WTC11 (cell line): ENCODE measurements around the gene PIK3CB. TPM values are rescaled to one million over a fixed set of nuclear protein-coding genes. Genes with fewer than 3 reads are reported as not detected.

Experiments used
- ATAC-seq: fragments of 200-7000 bp; cut with Tn5 transposase; 2 replicates; pipeline ENCODE4 v1.10.0; 2021; ENCODE audit warnings: mild to moderate bottlenecking, moderate library complexity
- CTCF ChIA-PET: fragments of 300-600 bp; sonication (Branson Sonifier 250); formaldehyde crosslinking; loops from one replicate; lab custom pipeline; 2021; ENCODE audit warnings: antibody characterized with exemption; lab: Charles Lee
- POLR2A ChIA-PET: fragments of 350-600 bp; sonication (Branson Sonifier 250); formaldehyde crosslinking; loops from one replicate; lab custom pipeline; 2021; ENCODE audit warnings: antibody characterized with exemption; lab: Charles Lee
- DNase-seq: peaks from one replicate; pipeline ENCODE4 v3.0.0; 2021; ENCODE audit warnings: low spot score
- H3K27ac Mint-ChIP-seq: 2 replicates; pipeline ENCODE4 v1.8.0; 2021; ENCODE audit warnings: mixed read lengths
- H3K27me3 Mint-ChIP-seq: 2 replicates; pipeline ENCODE4 v1.8.0; 2021; ENCODE audit warnings: low read depth, mild to moderate bottlenecking, moderate library complexity, mixed read lengths
- H3K36me3 Mint-ChIP-seq: 2 replicates; pipeline ENCODE4 v1.8.0; 2021; ENCODE audit warnings: mixed read lengths
- H3K4me1 Mint-ChIP-seq: 2 replicates; pipeline ENCODE4 v1.8.0; 2022; ENCODE audit warnings: mixed read lengths
- H3K4me3 Mint-ChIP-seq: 2 replicates; pipeline ENCODE4 v1.8.0; 2021; ENCODE audit warnings: mild to moderate bottlenecking, moderate library complexity, mixed read lengths
- H3K9me3 Mint-ChIP-seq: 2 replicates; pipeline ENCODE4 v1.8.0; 2021; ENCODE audit warnings: mixed read lengths
- ATF1 ChIP-seq: sonication (generic); formaldehyde crosslinking; IDR thresholded peaks from 2 replicates; pipeline ENCODE4 v1.8.1; 2023; ENCODE audit warnings: mild to moderate bottlenecking, moderate library complexity, missing genetic modification reagents
- ELF4 ChIP-seq: sonication (generic); formaldehyde crosslinking; IDR thresholded peaks from 2 replicates; pipeline ENCODE4 v1.8.1; 2022; ENCODE audit warnings: low read depth, mild to moderate bottlenecking, moderate library complexity, missing genetic modification reagents
- EMX1 ChIP-seq: fragments of 250-450 bp; sonication (Bioruptor Pico); IDR thresholded peaks from 2 replicates; pipeline ENCODE4 v1.8.0; 2021; ENCODE audit warnings: mild to moderate bottlenecking
- ESRRA ChIP-seq: sonication (generic); formaldehyde crosslinking; IDR thresholded peaks from 2 replicates; pipeline ENCODE4 v1.8.1; 2022; ENCODE audit warnings: mild to moderate bottlenecking, missing genetic modification reagents, borderline replicate concordance
- FOXJ3 ChIP-seq: sonication (generic); formaldehyde crosslinking; IDR thresholded peaks from 2 replicates; pipeline ENCODE4 v1.9.0; 2021; ENCODE audit warnings: missing genetic modification reagents, mild to moderate bottlenecking, borderline replicate concordance
- GRHL2 ChIP-seq: fragments of 250-450 bp; sonication (Bioruptor Pico); IDR thresholded peaks from 2 replicates; pipeline ENCODE4 v1.8.0; 2022; ENCODE audit warnings: mild to moderate bottlenecking, moderate library complexity; ENCODE audit not compliant: insufficient replicate concordance, severe bottlenecking
- JAZF1 ChIP-seq: fragments of 250-450 bp; sonication (Bioruptor Pico); IDR thresholded peaks from 2 replicates; pipeline ENCODE4 v1.9.0; 2021; ENCODE audit warnings: moderate library complexity, mild to moderate bottlenecking, inconsistent platforms
- PRRX2 ChIP-seq: fragments of 250-450 bp; sonication (Bioruptor Pico); IDR thresholded peaks from 2 replicates; pipeline ENCODE4 v1.8.0; 2021; ENCODE audit warnings: mild to moderate bottlenecking
- SOX15 ChIP-seq: fragments of 250-450 bp; sonication (Bioruptor Pico); IDR thresholded peaks from 2 replicates; pipeline ENCODE4 v1.9.0; 2021; ENCODE audit warnings: mild to moderate bottlenecking
- total RNA-seq: library from RNA; stranded (reverse); gene quantifications from 3 replicates; pipeline ENCODE4 v1.2.3, GENCODE V29; 2021
- TF ChIP-seq, protein P1 (sequence below): sonication (generic); formaldehyde crosslinking; IDR thresholded peaks from 2 replicates; pipeline ENCODE4 v1.8.0; 2022; ENCODE audit warnings: missing genetic modification reagents
- TF ChIP-seq, protein P2 (sequence below): sonication (generic); formaldehyde crosslinking; IDR thresholded peaks from 2 replicates; pipeline ENCODE4 v1.8.1; 2022; ENCODE audit warnings: missing genetic modification reagents, borderline replicate concordance
- TF ChIP-seq, protein P3 (sequence below): sonication (generic); formaldehyde crosslinking; IDR thresholded peaks from 2 replicates; pipeline ENCODE4 v1.8.0; 2022; ENCODE audit warnings: mild to moderate bottlenecking, missing genetic modification reagents
- TF ChIP-seq, protein P4 (sequence below): sonication (generic); formaldehyde crosslinking; IDR thresholded peaks from 2 replicates; pipeline ENCODE4 v1.8.1; 2022; ENCODE audit warnings: low read depth, mild to moderate bottlenecking, moderate library complexity, missing genetic modification reagents, borderline replicate concordance
- TF ChIP-seq, protein P5 (sequence below): sonication (generic); formaldehyde crosslinking; IDR thresholded peaks from 2 replicates; pipeline ENCODE4 v1.8.0; 2023; ENCODE audit warnings: missing genetic modification reagents, mild to moderate bottlenecking, borderline replicate concordance

PIK3CB gene
- total RNA-seq, 1 experiment from 2014 or later = 36.0 TPM

DNA sequence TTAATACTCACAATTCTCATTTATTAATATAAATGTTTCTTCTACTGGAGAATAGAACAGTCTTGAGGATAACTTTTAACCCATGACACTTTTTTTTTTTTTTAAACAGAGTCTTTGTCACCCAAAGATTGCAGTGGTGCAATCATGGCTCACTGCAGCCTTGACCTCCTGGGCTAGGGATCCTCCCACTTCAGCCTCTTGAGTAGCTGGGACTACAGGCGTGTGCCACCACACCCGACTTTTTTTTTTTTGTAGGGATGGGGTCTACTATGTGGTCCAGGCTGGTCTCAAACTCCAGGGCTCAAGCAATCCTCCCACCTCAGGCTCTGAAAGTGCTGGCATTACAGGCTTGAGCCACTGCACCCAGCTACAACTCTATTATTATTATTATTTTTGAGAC lies 34.5 kb downstream of the PIK3CB start (continued):
- TF ChIP-seq ATF1 (CRISPR knock-in tag) = no peak

DNA sequence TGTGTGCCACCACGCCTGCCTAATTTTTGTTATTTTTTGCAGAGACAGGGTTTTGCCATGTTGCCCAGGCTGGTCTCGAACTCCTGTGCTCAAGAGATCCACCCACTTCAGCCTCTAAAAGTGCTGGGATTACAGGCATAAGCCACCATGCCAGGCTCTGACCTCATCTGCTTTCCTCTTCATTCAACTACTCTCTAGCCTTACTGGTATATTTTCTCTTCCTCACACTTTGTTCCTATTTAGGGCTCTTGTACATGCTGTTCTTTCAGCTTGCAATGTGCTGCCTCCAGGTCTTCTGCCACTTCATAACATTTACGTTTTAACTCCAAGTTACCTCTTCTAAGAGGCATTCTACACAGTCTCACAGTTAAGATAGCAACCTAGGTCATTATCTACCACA lies 34.9 kb downstream of the PIK3CB start:
- ChIA-PET POLR2A (interaction anchor here (0.9 kb wide), 1 partner anchor 9 kb away, joined by 3 read pairs; no protein-coding TSS in a partner anchor), CTCF (no interaction called here)
- Mint-ChIP-seq H3K36me3 (peaks cover 3% of the 10 kb centered on the region; the same call in 1 of the 2 replicates), H3K9me3 (no peaks in the 10 kb centered on the region), H3K27ac (peak overlapping the region; percentile 85; the same call in 1 of the 2 replicates), H3K4me3 (no peak overlapping the region), H3K4me1 (peaks cover 14% of the 10 kb centered on the region), H3K27me3 (no peaks in the 10 kb centered on the region)
- DNase-seq = no peak
- no peak for ATAC-seq
- TF ChIP-seq PRRX2 (CRISPR knock-in tag) = no peak
- TF ChIP-seq, protein P1, sequence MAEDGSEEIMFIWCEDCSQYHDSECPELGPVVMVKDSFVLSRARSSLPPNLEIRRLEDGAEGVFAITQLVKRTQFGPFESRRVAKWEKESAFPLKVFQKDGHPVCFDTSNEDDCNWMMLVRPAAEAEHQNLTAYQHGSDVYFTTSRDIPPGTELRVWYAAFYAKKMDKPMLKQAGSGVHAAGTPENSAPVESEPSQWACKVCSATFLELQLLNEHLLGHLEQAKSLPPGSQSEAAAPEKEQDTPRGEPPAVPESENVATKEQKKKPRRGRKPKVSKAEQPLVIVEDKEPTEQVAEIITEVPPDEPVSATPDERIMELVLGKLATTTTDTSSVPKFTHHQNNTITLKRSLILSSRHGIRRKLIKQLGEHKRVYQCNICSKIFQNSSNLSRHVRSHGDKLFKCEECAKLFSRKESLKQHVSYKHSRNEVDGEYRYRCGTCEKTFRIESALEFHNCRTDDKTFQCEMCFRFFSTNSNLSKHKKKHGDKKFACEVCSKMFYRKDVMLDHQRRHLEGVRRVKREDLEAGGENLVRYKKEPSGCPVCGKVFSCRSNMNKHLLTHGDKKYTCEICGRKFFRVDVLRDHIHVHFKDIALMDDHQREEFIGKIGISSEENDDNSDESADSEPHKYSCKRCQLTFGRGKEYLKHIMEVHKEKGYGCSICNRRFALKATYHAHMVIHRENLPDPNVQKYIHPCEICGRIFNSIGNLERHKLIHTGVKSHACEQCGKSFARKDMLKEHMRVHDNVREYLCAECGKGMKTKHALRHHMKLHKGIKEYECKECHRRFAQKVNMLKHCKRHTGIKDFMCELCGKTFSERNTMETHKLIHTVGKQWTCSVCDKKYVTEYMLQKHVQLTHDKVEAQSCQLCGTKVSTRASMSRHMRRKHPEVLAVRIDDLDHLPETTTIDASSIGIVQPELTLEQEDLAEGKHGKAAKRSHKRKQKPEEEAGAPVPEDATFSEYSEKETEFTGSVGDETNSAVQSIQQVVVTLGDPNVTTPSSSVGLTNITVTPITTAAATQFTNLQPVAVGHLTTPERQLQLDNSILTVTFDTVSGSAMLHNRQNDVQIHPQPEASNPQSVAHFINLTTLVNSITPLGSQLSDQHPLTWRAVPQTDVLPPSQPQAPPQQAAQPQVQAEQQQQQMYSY = no peak
- no peak for TF ChIP-seq ESRRA (CRISPR knock-in tag)
- TF ChIP-seq, protein P2, sequence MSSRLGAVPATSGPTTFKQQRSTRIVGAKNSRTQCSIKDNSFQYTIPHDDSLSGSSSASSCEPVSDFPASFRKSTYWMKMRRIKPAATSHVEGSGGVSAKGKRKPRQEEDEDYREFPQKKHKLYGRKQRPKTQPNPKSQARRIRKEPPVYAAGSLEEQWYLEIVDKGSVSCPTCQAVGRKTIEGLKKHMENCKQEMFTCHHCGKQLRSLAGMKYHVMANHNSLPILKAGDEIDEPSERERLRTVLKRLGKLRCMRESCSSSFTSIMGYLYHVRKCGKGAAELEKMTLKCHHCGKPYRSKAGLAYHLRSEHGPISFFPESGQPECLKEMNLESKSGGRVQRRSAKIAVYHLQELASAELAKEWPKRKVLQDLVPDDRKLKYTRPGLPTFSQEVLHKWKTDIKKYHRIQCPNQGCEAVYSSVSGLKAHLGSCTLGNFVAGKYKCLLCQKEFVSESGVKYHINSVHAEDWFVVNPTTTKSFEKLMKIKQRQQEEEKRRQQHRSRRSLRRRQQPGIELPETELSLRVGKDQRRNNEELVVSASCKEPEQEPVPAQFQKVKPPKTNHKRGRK (CRISPR knock-in tag) = no peak
- TF ChIP-seq, protein P3, sequence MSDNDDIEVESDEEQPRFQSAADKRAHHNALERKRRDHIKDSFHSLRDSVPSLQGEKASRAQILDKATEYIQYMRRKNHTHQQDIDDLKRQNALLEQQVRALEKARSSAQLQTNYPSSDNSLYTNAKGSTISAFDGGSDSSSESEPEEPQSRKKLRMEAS = no peak
- no peak for TF ChIP-seq ELF4
- TF ChIP-seq, protein P4, sequence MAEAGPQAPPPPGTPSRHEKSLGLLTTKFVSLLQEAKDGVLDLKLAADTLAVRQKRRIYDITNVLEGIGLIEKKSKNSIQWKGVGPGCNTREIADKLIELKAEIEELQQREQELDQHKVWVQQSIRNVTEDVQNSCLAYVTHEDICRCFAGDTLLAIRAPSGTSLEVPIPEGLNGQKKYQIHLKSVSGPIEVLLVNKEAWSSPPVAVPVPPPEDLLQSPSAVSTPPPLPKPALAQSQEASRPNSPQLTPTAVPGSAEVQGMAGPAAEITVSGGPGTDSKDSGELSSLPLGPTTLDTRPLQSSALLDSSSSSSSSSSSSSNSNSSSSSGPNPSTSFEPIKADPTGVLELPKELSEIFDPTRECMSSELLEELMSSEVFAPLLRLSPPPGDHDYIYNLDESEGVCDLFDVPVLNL (CRISPR knock-in tag) = no peak
- TF ChIP-seq GRHL2 = no peak
- TF ChIP-seq, protein P5, sequence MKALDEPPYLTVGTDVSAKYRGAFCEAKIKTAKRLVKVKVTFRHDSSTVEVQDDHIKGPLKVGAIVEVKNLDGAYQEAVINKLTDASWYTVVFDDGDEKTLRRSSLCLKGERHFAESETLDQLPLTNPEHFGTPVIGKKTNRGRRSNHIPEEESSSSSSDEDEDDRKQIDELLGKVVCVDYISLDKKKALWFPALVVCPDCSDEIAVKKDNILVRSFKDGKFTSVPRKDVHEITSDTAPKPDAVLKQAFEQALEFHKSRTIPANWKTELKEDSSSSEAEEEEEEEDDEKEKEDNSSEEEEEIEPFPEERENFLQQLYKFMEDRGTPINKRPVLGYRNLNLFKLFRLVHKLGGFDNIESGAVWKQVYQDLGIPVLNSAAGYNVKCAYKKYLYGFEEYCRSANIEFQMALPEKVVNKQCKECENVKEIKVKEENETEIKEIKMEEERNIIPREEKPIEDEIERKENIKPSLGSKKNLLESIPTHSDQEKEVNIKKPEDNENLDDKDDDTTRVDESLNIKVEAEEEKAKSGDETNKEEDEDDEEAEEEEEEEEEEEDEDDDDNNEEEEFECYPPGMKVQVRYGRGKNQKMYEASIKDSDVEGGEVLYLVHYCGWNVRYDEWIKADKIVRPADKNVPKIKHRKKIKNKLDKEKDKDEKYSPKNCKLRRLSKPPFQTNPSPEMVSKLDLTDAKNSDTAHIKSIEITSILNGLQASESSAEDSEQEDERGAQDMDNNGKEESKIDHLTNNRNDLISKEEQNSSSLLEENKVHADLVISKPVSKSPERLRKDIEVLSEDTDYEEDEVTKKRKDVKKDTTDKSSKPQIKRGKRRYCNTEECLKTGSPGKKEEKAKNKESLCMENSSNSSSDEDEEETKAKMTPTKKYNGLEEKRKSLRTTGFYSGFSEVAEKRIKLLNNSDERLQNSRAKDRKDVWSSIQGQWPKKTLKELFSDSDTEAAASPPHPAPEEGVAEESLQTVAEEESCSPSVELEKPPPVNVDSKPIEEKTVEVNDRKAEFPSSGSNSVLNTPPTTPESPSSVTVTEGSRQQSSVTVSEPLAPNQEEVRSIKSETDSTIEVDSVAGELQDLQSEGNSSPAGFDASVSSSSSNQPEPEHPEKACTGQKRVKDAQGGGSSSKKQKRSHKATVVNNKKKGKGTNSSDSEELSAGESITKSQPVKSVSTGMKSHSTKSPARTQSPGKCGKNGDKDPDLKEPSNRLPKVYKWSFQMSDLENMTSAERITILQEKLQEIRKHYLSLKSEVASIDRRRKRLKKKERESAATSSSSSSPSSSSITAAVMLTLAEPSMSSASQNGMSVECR (CRISPR knock-in tag) = no peak
- TF ChIP-seq SOX15 = no peak
- TF ChIP-seq FOXJ3 (CRISPR knock-in tag) = no peak
- no peak for TF ChIP-seq EMX1 (CRISPR knock-in tag)
- no peak for TF ChIP-seq JAZF1 (CRISPR knock-in tag)
